ENCODE measurements around the gene PTMS.
A peak's percentile ranks its signal among the peaks of the same experiment; 100 is the strongest.

Gene PTMS

DNA sequence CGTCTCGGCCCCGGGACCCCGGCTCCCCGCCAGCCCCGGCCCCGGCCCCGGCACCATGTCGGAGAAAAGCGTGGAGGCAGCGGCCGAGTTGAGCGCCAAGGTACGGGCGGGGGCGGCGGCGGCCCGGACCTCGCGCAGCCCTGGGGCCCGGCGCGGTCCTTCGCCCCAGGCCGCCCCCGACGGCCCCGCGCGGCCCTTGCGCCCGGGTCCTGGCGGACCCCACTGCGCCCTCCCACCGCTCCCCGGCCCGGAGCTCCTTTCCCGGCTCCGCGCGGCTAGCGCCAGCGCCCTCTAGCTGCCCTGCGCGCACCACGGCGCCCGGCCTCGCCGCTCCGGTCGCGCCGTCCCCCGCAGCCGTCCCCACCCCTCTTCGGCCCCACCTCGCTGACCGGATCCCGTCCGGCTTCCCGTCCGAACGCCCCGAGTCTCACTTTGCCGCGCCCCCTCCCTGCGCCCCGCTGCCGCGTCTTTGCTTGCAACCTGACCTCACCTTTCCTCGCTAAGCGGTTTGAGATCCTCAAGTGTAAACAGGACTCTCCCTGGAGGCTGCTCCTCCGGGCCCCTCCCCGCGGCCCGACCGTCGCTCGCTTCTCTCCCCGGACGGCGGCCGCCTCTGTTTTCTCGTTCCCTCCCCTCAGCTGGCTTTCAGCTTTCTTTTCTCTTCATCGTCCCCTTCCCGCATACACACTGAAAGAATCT, 637 bp downstream of the PTMS start:
- peaks cover 49% of the 10 kb centered on the region for H3K27me3 ChIP-seq (ENCODE audit: insufficient read depth, poor library complexity, severe bottlenecking)
- peak overlapping the region; percentile 42 for H3K4me3 ChIP-seq (replicated peaks; ENCODE audit: insufficient read depth, low read length)
- peak in 1 of 2 experiments; percentile 41 for DNase-seq (ENCODE audit: low read depth in 1 of 2, low spot score in 1 of 2)
- H3K27ac ChIP-seq (replicated peaks): no peak overlapping the region
- TF ChIP-seq, protein P1, sequence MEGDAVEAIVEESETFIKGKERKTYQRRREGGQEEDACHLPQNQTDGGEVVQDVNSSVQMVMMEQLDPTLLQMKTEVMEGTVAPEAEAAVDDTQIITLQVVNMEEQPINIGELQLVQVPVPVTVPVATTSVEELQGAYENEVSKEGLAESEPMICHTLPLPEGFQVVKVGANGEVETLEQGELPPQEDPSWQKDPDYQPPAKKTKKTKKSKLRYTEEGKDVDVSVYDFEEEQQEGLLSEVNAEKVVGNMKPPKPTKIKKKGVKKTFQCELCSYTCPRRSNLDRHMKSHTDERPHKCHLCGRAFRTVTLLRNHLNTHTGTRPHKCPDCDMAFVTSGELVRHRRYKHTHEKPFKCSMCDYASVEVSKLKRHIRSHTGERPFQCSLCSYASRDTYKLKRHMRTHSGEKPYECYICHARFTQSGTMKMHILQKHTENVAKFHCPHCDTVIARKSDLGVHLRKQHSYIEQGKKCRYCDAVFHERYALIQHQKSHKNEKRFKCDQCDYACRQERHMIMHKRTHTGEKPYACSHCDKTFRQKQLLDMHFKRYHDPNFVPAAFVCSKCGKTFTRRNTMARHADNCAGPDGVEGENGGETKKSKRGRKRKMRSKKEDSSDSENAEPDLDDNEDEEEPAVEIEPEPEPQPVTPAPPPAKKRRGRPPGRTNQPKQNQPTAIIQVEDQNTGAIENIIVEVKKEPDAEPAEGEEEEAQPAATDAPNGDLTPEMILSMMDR (IDR thresholded peaks at IDR 0.05; ENCODE audit: insufficient read depth, low read length): peak; percentile 35
- TF ChIP-seq POLR2AphosphoS5 (IDR thresholded peaks at IDR 0.05; ENCODE audit: low read depth): no peak

DNA sequence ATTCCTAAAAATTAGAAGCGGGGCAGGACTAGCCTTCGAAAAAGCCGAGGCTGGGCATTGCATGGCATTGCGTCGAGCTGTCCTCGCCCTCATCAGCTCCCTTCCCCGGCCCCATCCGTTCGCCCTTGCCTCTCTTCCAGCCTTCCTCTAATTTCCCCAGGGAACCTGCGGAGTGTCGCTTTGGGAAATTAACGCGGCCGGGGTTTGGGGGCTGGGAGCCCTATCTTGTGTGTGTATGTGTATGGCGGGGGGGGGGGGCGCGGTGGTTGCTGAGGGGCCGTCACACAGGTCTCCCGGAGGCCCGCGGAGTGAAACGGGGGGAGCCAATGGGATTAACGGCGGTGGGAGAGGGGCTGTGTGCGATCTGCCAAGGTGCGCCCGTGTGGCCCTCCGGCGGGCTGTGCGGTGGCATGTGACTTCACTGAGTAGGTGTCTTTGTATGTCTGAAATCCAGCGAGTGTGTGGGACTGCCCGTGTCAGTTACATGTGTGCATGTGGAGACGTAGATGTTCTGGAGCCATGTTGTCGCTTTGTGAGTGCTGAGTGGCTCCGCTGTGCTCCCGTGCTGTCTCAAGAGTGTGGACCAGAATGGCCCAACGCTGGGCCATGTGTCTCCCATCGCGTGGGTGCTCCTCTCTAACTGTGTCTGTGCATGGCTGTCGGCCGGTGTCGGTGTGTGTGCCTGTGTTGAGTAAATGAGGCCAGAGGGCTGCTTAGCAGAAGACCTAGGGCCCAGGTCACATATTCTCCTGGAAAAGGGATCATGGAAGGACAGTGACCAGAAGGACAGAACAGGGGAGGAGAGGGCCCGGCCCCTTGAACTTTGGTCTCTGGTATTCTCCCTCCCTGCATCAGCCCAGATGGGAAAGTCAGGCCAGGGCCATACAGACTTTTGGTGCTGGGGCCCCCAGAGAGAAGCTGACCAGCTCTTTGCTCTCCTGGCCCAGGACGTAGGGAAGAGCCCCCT, 1.5 kb downstream of the PTMS start:
- Histone ChIP-seq H3K27ac (replicated peaks) (no peak overlapping the region), H3K27me3 (ENCODE audit: insufficient read depth, poor library complexity, severe bottlenecking) (peaks cover 49% of the 10 kb centered on the region), H3K4me3 (replicated peaks; ENCODE audit: insufficient read depth, low read length) (peak overlapping the region; percentile 42)
- no peak for DNase-seq (ENCODE audit: low read depth in 1 of 2, low spot score in 1 of 2)
- TF ChIP-seq SPI1 (IDR thresholded peaks at IDR 0.05; ENCODE audit: borderline replicate concordance, low read depth) (no peak), POLR2AphosphoS5 (IDR thresholded peaks at IDR 0.05; ENCODE audit: low read depth) (no peak), REST (IDR thresholded peaks at IDR 0.05; ENCODE audit: insufficient replicate concordance, low read depth) (no peak), GABPA (IDR thresholded peaks at IDR 0.05; ENCODE audit: low read depth) (no peak)
- TF ChIP-seq, protein P1 (IDR thresholded peaks at IDR 0.05; ENCODE audit: insufficient read depth, low read length): no peak

GRCh38 chr12:6768437-6768914, 2.3 kb downstream of the PTMS start:
- TF ChIP-seq, protein P1 (IDR thresholded peaks at IDR 0.05; ENCODE audit: insufficient read depth, low read length): no peak
- TF ChIP-seq POLR2AphosphoS5 (IDR thresholded peaks at IDR 0.05; ENCODE audit: low read depth) (no peak), SPI1 (IDR thresholded peaks at IDR 0.05; ENCODE audit: borderline replicate concordance, low read depth) (no peak), REST (IDR thresholded peaks at IDR 0.05; ENCODE audit: insufficient replicate concordance, low read depth) (no peak), GABPA (IDR thresholded peaks at IDR 0.05; ENCODE audit: low read depth) (no peak)
- H3K4me3 ChIP-seq (replicated peaks; ENCODE audit: insufficient read depth, low read length): no peak overlapping the region
- H3K27me3 ChIP-seq (ENCODE audit: insufficient read depth, poor library complexity, severe bottlenecking): peaks cover 47% of the 10 kb centered on the region
- DNase-seq (ENCODE audit: low read depth in 1 of 2, low spot score in 1 of 2): no peak
- H3K27ac ChIP-seq (replicated peaks): no peak overlapping the region
